ENCODE measurements around the gene NANOS2.

GRCh38 chr19:45878043-45878794, 36.4 kb downstream of the NANOS2 start:
- TF ChIP-seq CTCF (IDR thresholded peaks at IDR 0.05): no peak
- no peak for TF ChIP-seq POLR2A (IDR thresholded peaks at IDR 0.05; ENCODE audit: low read depth)

All from esophagus muscularis mucosa (tissue), 3 donors.